Large intestine (tissue), 3 donors: ENCODE data around the gene CYB5RL. TPM values are rescaled to one million over a fixed set of nuclear protein-coding genes. Genes with fewer than 3 reads are reported as not detected.

Source experiments
- DNase-seq, 2 donors: peaks; one replicate each; pipeline versions ENCODE4 v3.0.0 to v3.0.0-alpha.2; 2013
- H3K27ac ChIP-seq: one replicate; pipeline ENCODE4 v1.5.1; 2013; ENCODE audit warnings: low read length
- H3K27me3 ChIP-seq: 2 replicates; pipeline ENCODE4 v1.6.1; 2013; ENCODE audit warnings: low read length; ENCODE audit not compliant: control insufficient read depth, insufficient read depth
- H3K36me3 ChIP-seq: 2 replicates; pipeline ENCODE4 v1.6.1; 2013; ENCODE audit warnings: low read length; ENCODE audit not compliant: control insufficient read depth, insufficient read depth
- H3K4me1 ChIP-seq: one replicate; pipeline ENCODE4 v1.6.1; 2013; ENCODE audit warnings: low read length; ENCODE audit not compliant: control insufficient read depth, insufficient read depth
- H3K4me3 ChIP-seq: one replicate; pipeline ENCODE4 v1.5.1; 2013; ENCODE audit warnings: low read length
- H3K9me3 ChIP-seq: one replicate; pipeline ENCODE4 v1.6.1; 2013; ENCODE audit warnings: mild to moderate bottlenecking, low read depth, low read length, moderate library complexity; ENCODE audit not compliant: control insufficient read depth
- WGBS: methylation state at CpG from one replicate; pipeline ENCODE4 v1.1.5; 2013; ENCODE audit warnings: low lambda C conversion rate; ENCODE audit not compliant: insufficient coverage; 5-methylcytosine and 5-hydroxymethylcytosine counted together
- polyA plus RNA-seq: library from polyadenylated mRNA; unstranded; fragments of 120-200 nt; gene quantifications from one replicate; pipeline ENCODE4 v1.2.1, GENCODE V29; 2013

The CYB5RL gene
- polyA plus RNA-seq, 1 donor: 8.2 TPM

- Histone ChIP-seq H3K36me3 (no peaks in the 10 kb centered on the region), H3K4me3 (no peak overlapping the region), H3K9me3 (no peaks in the 10 kb centered on the region), H3K27ac (no peak overlapping the region), H3K4me1 (peaks cover 28% of the 10 kb centered on the region), H3K27me3 (no peaks in the 10 kb centered on the region)
- WGBS: no CpG with 5 or more reads among the region's 3 CpGs
- no peak for DNase-seq
These were observed 39.5 kb downstream of the CYB5RL start for GRCh38 chr1:54160351-54160750.

GRCh38 chr1:54159733-54160316, 40.0 kb downstream of the CYB5RL start:
- DNase-seq: no peak
- Histone ChIP-seq H3K27ac (no peak overlapping the region), H3K4me1 (peaks cover 22% of the 10 kb centered on the region), H3K9me3 (no peaks in the 10 kb centered on the region), H3K36me3 (no peaks in the 10 kb centered on the region), H3K4me3 (no peak overlapping the region), H3K27me3 (no peaks in the 10 kb centered on the region)
- no CpG with 5 or more reads among the region's 4 CpGs for WGBS

GRCh38 chr1:54158071-54158470, 41.8 kb downstream of the CYB5RL start:
- no peak overlapping the region for H3K4me3 ChIP-seq
- H3K9me3 ChIP-seq: no peaks in the 10 kb centered on the region
- no peaks in the 10 kb centered on the region for H3K36me3 ChIP-seq
- H3K4me1 ChIP-seq: peaks cover 12% of the 10 kb centered on the region
- H3K27me3 ChIP-seq: no peaks in the 10 kb centered on the region
- no CpG with 5 or more reads among the region's 3 CpGs for WGBS
- no peak for DNase-seq
- no peak overlapping the region for H3K27ac ChIP-seq

- no CpG with 5 or more reads among the region's 6 CpGs for WGBS
- Histone ChIP-seq H3K4me1 (peaks cover 8% of the 10 kb centered on the region), H3K27ac (no peak overlapping the region), H3K9me3 (no peaks in the 10 kb centered on the region), H3K4me3 (no peak overlapping the region), H3K27me3 (no peaks in the 10 kb centered on the region), H3K36me3 (no peaks in the 10 kb centered on the region)
- DNase-seq: no peak
These were observed 42.4 kb downstream of the CYB5RL start for GRCh38 chr1:54157401-54157800.

GRCh38 chr1:54156986-54157385, 42.8 kb downstream of the CYB5RL start:
- Histone ChIP-seq H3K27me3 (no peaks in the 10 kb centered on the region), H3K4me1 (peaks cover 8% of the 10 kb centered on the region), H3K36me3 (no peaks in the 10 kb centered on the region), H3K27ac (no peak overlapping the region), H3K9me3 (no peaks in the 10 kb centered on the region), H3K4me3 (no peak overlapping the region)
- 30% methylated on average over 2 of the region's 7 CpGs for WGBS
- DNase-seq: no peak

- no peak overlapping the region for H3K27ac ChIP-seq
- 100% methylated on average over 1 of the region's 3 CpGs for WGBS
- H3K36me3 ChIP-seq: no peaks in the 10 kb centered on the region
- no peaks in the 10 kb centered on the region for H3K9me3 ChIP-seq
- H3K4me3 ChIP-seq: no peak overlapping the region
- DNase-seq: no peak
- H3K27me3 ChIP-seq: no peaks in the 10 kb centered on the region
- H3K4me1 ChIP-seq: peaks cover 8% of the 10 kb centered on the region
These were observed 43.6 kb downstream of the CYB5RL start for GRCh38 chr1:54156201-54156600.

- Histone ChIP-seq H3K27ac (no peak overlapping the region), H3K4me1 (peaks cover 8% of the 10 kb centered on the region), H3K4me3 (no peak overlapping the region), H3K36me3 (no peaks in the 10 kb centered on the region), H3K27me3 (no peaks in the 10 kb centered on the region), H3K9me3 (no peaks in the 10 kb centered on the region)
- DNase-seq: peak; percentile 45 to 75
- 100% methylated on average over 1 of the region's 19 CpGs for WGBS
These were observed 46.0 kb downstream of the CYB5RL start for GRCh38 chr1:54153535-54154439.

- no CpG with 5 or more reads among the region's 5 CpGs for WGBS
- Histone ChIP-seq H3K4me1 (peaks cover 8% of the 10 kb centered on the region), H3K4me3 (no peak within 1 kb of the TSS), H3K9me3 (no peaks in the 10 kb centered on the region), H3K27ac (no peak within 1 kb of the TSS), H3K36me3 (no peaks in the 10 kb centered on the region), H3K27me3 (no peaks in the 10 kb centered on the region)
- no peak for DNase-seq
These were observed 47.1 kb downstream of the CYB5RL start, which contains the start of gene CDCP2 for GRCh38 chr1:54152696-54153095. Gene CDCP2, minus strand, starts transcription at chr1:54153000. Its CDS starts 78 bp downstream, at chr1:54152922.

- peaks cover 6% of the 10 kb centered on the region for H3K4me1 ChIP-seq
- no peak overlapping the region for H3K27ac ChIP-seq
- H3K36me3 ChIP-seq: no peaks in the 10 kb centered on the region
- no peak for DNase-seq
- no peaks in the 10 kb centered on the region for H3K9me3 ChIP-seq
- WGBS: no CpG with 5 or more reads among the region's 5 CpGs
- H3K27me3 ChIP-seq: no peaks in the 10 kb centered on the region
- no peak overlapping the region for H3K4me3 ChIP-seq
These were observed 48.8 kb downstream of the CYB5RL start for GRCh38 chr1:54151013-54151412.
